Measurements from ENCODE around the gene SYCE3.
A peak's percentile ranks its signal among the peaks of the same experiment; 100 is the strongest.

The SYCE3 gene

GRCh38 chr22:50599816-50600455 is 37.2 kb upstream of the SYCE3 start:
- peak; percentile 16 for DNase-seq

GRCh38 chr22:50597097-50597496 is 34.4 kb upstream of the SYCE3 start:
- DNase-seq, result no peak

GRCh38 chr22:50595189-50595588 is 32.5 kb upstream of the SYCE3 start:
- DNase-seq, result no peak

GRCh38 chr22:50587407-50587806 is 24.7 kb upstream of the SYCE3 start:
- DNase-seq, result no peak

GRCh38 chr22:50586416-50586815 is 23.7 kb upstream of the SYCE3 start:
- DNase-seq, result no peak

GRCh38 chr22:50585781-50586180 is 23.1 kb upstream of the SYCE3 start:
- no peak for DNase-seq

GRCh38 chr22:50585238-50585637 is 22.5 kb upstream of the SYCE3 start:
- DNase-seq, result no peak

- DNase-seq, result no peak
These were observed 21.7 kb upstream of the SYCE3 start for GRCh38 chr22:50584106-50585096.

GRCh38 chr22:50583294-50583861 is 20.7 kb upstream of the SYCE3 start:
- DNase-seq, result no peak

GRCh38 chr22:50582493-50583293 is 20.0 kb upstream of the SYCE3 start, which contains the start of gene CHKB:
Gene CHKB (minus strand): TSS chr22:50582849. CDS start chr22:50582781, 68 bp downstream.
- DNase-seq, result peak; percentile 99

- DNase-seq, result no peak
These were observed 19.3 kb upstream of the SYCE3 start for GRCh38 chr22:50581950-50582492.

- no peak for DNase-seq
These were observed 18.6 kb upstream of the SYCE3 start for GRCh38 chr22:50581031-50581949.

GRCh38 chr22:50579752-50580151 is 17.0 kb upstream of the SYCE3 start:
- no peak for DNase-seq

GRCh38 chr22:50578776-50579310 is 16.1 kb upstream of the SYCE3 start:
- no peak for DNase-seq

GRCh38 chr22:50577987-50578775 is 15.5 kb upstream of the SYCE3 start, which contains the start of gene CPT1B:
Gene CPT1B (minus strand): TSS chr22:50578427. CDS start chr22:50577915, 512 bp downstream.
- no peak for DNase-seq

GRCh38 chr22:50577697-50577986 is 14.9 kb upstream of the SYCE3 start:
- DNase-seq, result no peak

GRCh38 chr22:50576806-50577696 is 14.3 kb upstream of the SYCE3 start:
- no peak for DNase-seq

GRCh38 chr22:50576070-50576469 is 13.4 kb upstream of the SYCE3 start:
- DNase-seq, result no peak

- DNase-seq, result no peak
These were observed 12.8 kb upstream of the SYCE3 start for GRCh38 chr22:50575426-50575941.

Data from NCI-H1436 (cell line).